MM.1S (cell line): ENCODE results near the gene TBC1D25.

ENCODE experiments used
- EZH2 ChIP-seq: fragments of 300-600 bp; sonication (generic); optimal IDR thresholded peaks from 2 replicates; pipeline ENCODE3; 2017; ENCODE audit warnings: low read depth, mild to moderate bottlenecking, antibody characterized with exemption, low read length, mixed read lengths
- TF ChIP-seq, protein P1 (sequence below): fragments of 300-600 bp; sonication (generic); IDR thresholded peaks from 2 replicates; pipeline ENCODE4 v1.5.1; 2016; ENCODE audit warnings: antibody characterized with exemption, low read length, mixed read lengths

DNA sequence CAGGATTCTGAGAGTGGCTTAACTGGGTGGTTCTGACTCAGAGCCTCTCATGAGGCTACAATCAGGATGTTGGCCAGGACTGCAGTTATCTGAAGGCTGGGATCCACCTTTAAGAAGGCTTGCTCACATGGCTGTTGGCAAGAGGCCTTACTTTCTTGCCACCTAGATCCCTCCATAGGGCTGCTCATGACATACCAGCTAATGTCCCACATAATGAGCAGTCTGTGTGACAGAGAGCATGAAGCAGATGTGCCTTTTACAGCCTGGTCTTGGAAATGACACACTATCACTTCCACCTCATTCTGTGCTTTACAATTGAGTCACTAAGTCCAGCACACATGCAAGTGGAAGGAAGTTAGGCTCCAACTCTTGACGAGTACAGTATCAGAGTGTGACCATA lies 30.4 kb downstream of the TBC1D25 start:
- TF ChIP-seq, protein P1, sequence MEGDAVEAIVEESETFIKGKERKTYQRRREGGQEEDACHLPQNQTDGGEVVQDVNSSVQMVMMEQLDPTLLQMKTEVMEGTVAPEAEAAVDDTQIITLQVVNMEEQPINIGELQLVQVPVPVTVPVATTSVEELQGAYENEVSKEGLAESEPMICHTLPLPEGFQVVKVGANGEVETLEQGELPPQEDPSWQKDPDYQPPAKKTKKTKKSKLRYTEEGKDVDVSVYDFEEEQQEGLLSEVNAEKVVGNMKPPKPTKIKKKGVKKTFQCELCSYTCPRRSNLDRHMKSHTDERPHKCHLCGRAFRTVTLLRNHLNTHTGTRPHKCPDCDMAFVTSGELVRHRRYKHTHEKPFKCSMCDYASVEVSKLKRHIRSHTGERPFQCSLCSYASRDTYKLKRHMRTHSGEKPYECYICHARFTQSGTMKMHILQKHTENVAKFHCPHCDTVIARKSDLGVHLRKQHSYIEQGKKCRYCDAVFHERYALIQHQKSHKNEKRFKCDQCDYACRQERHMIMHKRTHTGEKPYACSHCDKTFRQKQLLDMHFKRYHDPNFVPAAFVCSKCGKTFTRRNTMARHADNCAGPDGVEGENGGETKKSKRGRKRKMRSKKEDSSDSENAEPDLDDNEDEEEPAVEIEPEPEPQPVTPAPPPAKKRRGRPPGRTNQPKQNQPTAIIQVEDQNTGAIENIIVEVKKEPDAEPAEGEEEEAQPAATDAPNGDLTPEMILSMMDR, result no peak
- TF ChIP-seq EZH2, result no peak
